Natural killer cell (primary cell): Measurements from ENCODE around the gene CHRM5. TPM values are rescaled to one million over a fixed set of nuclear protein-coding genes. Genes with fewer than 3 reads are reported as not detected.

Source experiments
- ATAC-seq, 3 donors: fragments of 150-1000 bp in 2 of 3; fragments of 200-7000 bp in 1 of 3; cut with Tn5 transposase; 1 replicate in 1 of 3; 2 replicates in 2 of 3; pipeline ENCODE4 v1.10.0; 2021; ENCODE audit warnings: mild to moderate bottlenecking in 2 of 3, moderate library complexity in 2 of 3
- DNase-seq, 2 donors: peaks; one replicate each; pipeline versions ENCODE4 v3.0.0 to v3.0.0-alpha.2; 2013 to 2021; ENCODE audit warnings: mixed read lengths in 1 of 2
- H3K27ac ChIP-seq: one replicate; pipeline ENCODE4 v1.5.1; 2013; ENCODE audit warnings: mild to moderate bottlenecking, low read length
- H3K27me3 ChIP-seq: one replicate; pipeline ENCODE4 v1.6.1; 2013; ENCODE audit warnings: low read length; ENCODE audit not compliant: control insufficient read depth, insufficient read depth
- H3K36me3 ChIP-seq: one replicate; pipeline ENCODE4 v1.6.1; 2013; ENCODE audit warnings: low read length; ENCODE audit not compliant: control insufficient read depth, insufficient read depth
- H3K4me1 ChIP-seq: one replicate; pipeline ENCODE4 v1.6.1; 2013; ENCODE audit warnings: low read length; ENCODE audit not compliant: control insufficient read depth, insufficient read depth
- H3K4me3 ChIP-seq: one replicate; pipeline ENCODE4 v1.5.1; 2013; ENCODE audit warnings: low read length
- H3K9me3 ChIP-seq: one replicate; pipeline ENCODE4 v1.6.1; 2013; ENCODE audit warnings: low read length; ENCODE audit not compliant: control insufficient read depth, insufficient read depth
- H3K27ac Mint-ChIP-seq, 2 donors: one replicate each; pipeline ENCODE4 v1.8.0; 2022; ENCODE audit warnings: mild to moderate bottlenecking in 2 of 2, mixed read lengths in 2 of 2, moderate library complexity in 1 of 2
- H3K27me3 Mint-ChIP-seq, 2 donors: one replicate each; pipeline ENCODE4 v1.8.0; 2022; ENCODE audit warnings: low read depth in 2 of 2, mixed read lengths in 2 of 2
- H3K36me3 Mint-ChIP-seq: one replicate; pipeline ENCODE4 v1.8.0; 2022; ENCODE audit warnings: mixed read lengths
- H3K4me1 Mint-ChIP-seq, 2 donors: one replicate each; pipeline ENCODE4 v1.8.0; 2022; ENCODE audit warnings: mixed read lengths in 2 of 2
- H3K4me3 Mint-ChIP-seq: one replicate; pipeline ENCODE4 v1.8.0; 2022; ENCODE audit warnings: mild to moderate bottlenecking, moderate library complexity, mixed read lengths
- H3K9me3 Mint-ChIP-seq, 2 donors: one replicate each; pipeline ENCODE4 v1.8.0; 2022; ENCODE audit warnings: mixed read lengths in 2 of 2
- CTCF ChIP-seq: fragments of 200-600 bp; IDR thresholded peaks from one replicate; pipeline ENCODE4 v1.8.0; 2022; ENCODE audit warnings: antibody characterized with exemption
- WGBS: methylation state at CpG from one replicate; pipeline ENCODE4 v1.1.7; 2013; ENCODE audit warnings: missing lambda C conversion rate; ENCODE audit not compliant: insufficient coverage; 5-methylcytosine and 5-hydroxymethylcytosine counted together
- intact Hi-C: fragments of 100-400 bp; cut with micrococcal nuclease; formaldehyde crosslinking; loops from one replicate; pipeline ENCODE4 v1.14.2; 2022
- total RNA-seq, 4 donors: library from RNA; stranded (reverse); fragments of 120-200 nt in 1 of 4; gene quantifications; one replicate each; pipeline versions ENCODE4 v1.2.3 to v1.2.4, GENCODE V29; 2013 to 2022

The CHRM5 gene
- total RNA-seq, 3 donors from 2014 or later (not counting 1 experiment from before 2014, with no cell fraction given) = 0.12 TPM; not detected in 2

- Mint-ChIP-seq H3K4me1 (peaks cover 0 to 20% of the 10 kb centered on the region in 2 donors), H3K4me3 (no peak overlapping the region), H3K9me3 (no peaks in the 10 kb centered on the region), H3K27ac (no peak overlapping the region), H3K27me3 (no peaks in the 10 kb centered on the region), H3K36me3 (no peaks in the 10 kb centered on the region)
- Histone ChIP-seq H3K9me3 (no peaks in the 10 kb centered on the region), H3K36me3 (no peaks in the 10 kb centered on the region), H3K27me3 (no peaks in the 10 kb centered on the region), H3K4me3 (no peak overlapping the region), H3K4me1 (no peaks in the 10 kb centered on the region), H3K27ac (no peak overlapping the region)
- TF ChIP-seq CTCF = no peak
- DNase-seq = no peak
- no peak for ATAC-seq
- WGBS = no CpG with 5 or more reads among the region's 2 CpGs
- intact Hi-C loops = no loop called here
Observed at GRCh38 chr15:33932734-33933133, 35.6 kb upstream of the CHRM5 start.

DNA sequence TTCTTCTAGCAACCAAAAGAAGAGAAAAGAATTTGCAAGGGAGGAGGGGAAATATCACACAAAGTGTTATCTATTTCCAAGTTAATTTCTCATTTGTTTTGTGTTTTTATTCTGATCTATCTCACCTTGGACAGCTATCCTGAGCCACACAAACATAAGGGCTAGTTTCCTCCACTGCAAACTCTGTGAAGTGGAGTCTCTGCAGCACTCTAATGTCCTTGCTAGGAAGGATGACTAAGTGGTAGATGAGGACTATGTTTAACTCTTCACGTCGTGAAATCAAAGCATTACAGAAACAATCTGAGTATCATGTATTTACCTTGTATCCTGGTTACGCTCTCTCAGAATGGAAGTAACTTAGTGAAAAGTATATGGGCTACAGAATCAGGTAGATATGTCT is 33.9 kb upstream of the CHRM5 start:
- intact Hi-C loops = no loop called here
- DNase-seq = no peak

GRCh38 chr15:33934921-33935320 is 33.4 kb upstream of the CHRM5 start:
- intact Hi-C loops = no loop called here
- no peaks in the 10 kb centered on the region for H3K9me3 Mint-ChIP-seq
- Histone ChIP-seq H3K27me3 (no peaks in the 10 kb centered on the region), H3K27ac (no peak overlapping the region), H3K4me3 (no peak overlapping the region), H3K4me1 (no peaks in the 10 kb centered on the region), H3K9me3 (no peaks in the 10 kb centered on the region), H3K36me3 (no peaks in the 10 kb centered on the region)
- DNase-seq (no peak), ATAC-seq (no peak)
- no peak overlapping the region for H3K4me3 Mint-ChIP-seq
- no peak overlapping the region for H3K27ac Mint-ChIP-seq
- H3K4me1 Mint-ChIP-seq = peaks cover 0 to 13% of the 10 kb centered on the region in 2 donors
- H3K36me3 Mint-ChIP-seq = no peaks in the 10 kb centered on the region
- no peak for TF ChIP-seq CTCF
- WGBS = 87% methylated on average over 5 of the region's 5 CpGs
- H3K27me3 Mint-ChIP-seq = no peaks in the 10 kb centered on the region

More for the DNA sequence above, 33.9 kb upstream of the CHRM5 start:
- H3K27me3 ChIP-seq = no peaks in the 10 kb centered on the region
- H3K4me1 ChIP-seq = no peaks in the 10 kb centered on the region
- no peaks in the 10 kb centered on the region for H3K9me3 ChIP-seq
- H3K4me3 ChIP-seq = no peak overlapping the region
- H3K27ac Mint-ChIP-seq = no peak overlapping the region
- H3K36me3 ChIP-seq = no peaks in the 10 kb centered on the region
- H3K27me3 Mint-ChIP-seq = no peaks in the 10 kb centered on the region
- H3K9me3 Mint-ChIP-seq = no peaks in the 10 kb centered on the region
- WGBS = 89% methylated on average over 3 of the region's 3 CpGs
- no peak for ATAC-seq
- peaks cover 0 to 13% of the 10 kb centered on the region in 2 donors for H3K4me1 Mint-ChIP-seq
- H3K27ac ChIP-seq = no peak overlapping the region
- H3K36me3 Mint-ChIP-seq = no peaks in the 10 kb centered on the region
- no peak overlapping the region for H3K4me3 Mint-ChIP-seq
- TF ChIP-seq CTCF = no peak

- no peaks in the 10 kb centered on the region for H3K36me3 ChIP-seq
- DNase-seq (no peak), ATAC-seq (no peak)
- no peaks in the 10 kb centered on the region for H3K4me1 ChIP-seq
- H3K4me1 Mint-ChIP-seq = peaks cover 0 to 7% of the 10 kb centered on the region in 2 donors
- H3K4me3 Mint-ChIP-seq = no peak overlapping the region
- H3K4me3 ChIP-seq = no peak overlapping the region
- intact Hi-C loops = no loop called here
- H3K27me3 Mint-ChIP-seq = no peaks in the 10 kb centered on the region
- no peaks in the 10 kb centered on the region for H3K9me3 ChIP-seq
- 83% methylated on average over 2 of the region's 4 CpGs for WGBS
- H3K27me3 ChIP-seq = no peaks in the 10 kb centered on the region
- H3K27ac Mint-ChIP-seq = no peak overlapping the region
- H3K9me3 Mint-ChIP-seq = no peaks in the 10 kb centered on the region
- no peak overlapping the region for H3K27ac ChIP-seq
- no peak for TF ChIP-seq CTCF
- H3K36me3 Mint-ChIP-seq = no peaks in the 10 kb centered on the region
Observed at GRCh38 chr15:33941279-33942063, 26.8 kb upstream of the CHRM5 start.
